Astrocyte (in vitro differentiated cells and primary cell): ENCODE measurements around the gene DGKG. TPM values are rescaled to one million over a fixed set of nuclear protein-coding genes. Genes with fewer than 3 reads are reported as not detected.
A peak's percentile ranks its signal among the peaks of the same experiment; 100 is the strongest.

Source experiments
- DNase-seq: peaks from one replicate; pipeline ENCODE4 v3.0.0-alpha.2; 2010; ENCODE audit warnings: low read depth
- FAIRE-seq: peaks from 2 replicates; lab custom pipeline; 2011; peaks lifted over from hg19 to GRCh38; lab: Jason Lieb, UNC
- H2AFZ ChIP-seq: 2 replicates; pipeline ENCODE4 v1.6.0; 2012; ENCODE audit warnings: low read depth, low read length, inconsistent platforms
- H3K27ac ChIP-seq: 2 replicates; pipeline ENCODE4 v1.5.1; 2011; ENCODE audit warnings: low read depth, low read length, inconsistent platforms
- H3K27me3 ChIP-seq: 2 replicates; pipeline ENCODE4 v1.6.0; 2011; ENCODE audit warnings: low read length, inconsistent platforms; ENCODE audit not compliant: insufficient read depth
- H3K36me3 ChIP-seq: 2 replicates; pipeline ENCODE4 v1.5.1; 2011; ENCODE audit warnings: low read length, inconsistent platforms; ENCODE audit not compliant: insufficient read depth
- H3K4me1 ChIP-seq: 2 replicates; pipeline ENCODE4 v1.5.1; 2011; ENCODE audit warnings: low read length, inconsistent platforms; ENCODE audit not compliant: insufficient read depth
- H3K4me2 ChIP-seq: 2 replicates; pipeline ENCODE4 v1.6.0; 2012; ENCODE audit warnings: low read length, inconsistent platforms
- H3K4me3 ChIP-seq: 2 replicates; pipeline ENCODE4 v1.5.1; 2011; ENCODE audit warnings: low read depth, mild to moderate bottlenecking, low read length, inconsistent platforms; ENCODE audit not compliant: insufficient read depth
- H3K79me2 ChIP-seq: 2 replicates; pipeline ENCODE4 v1.6.0; 2012; ENCODE audit warnings: mild to moderate bottlenecking, low read length, inconsistent platforms; ENCODE audit not compliant: insufficient read depth
- H3K9ac ChIP-seq: 2 replicates; pipeline ENCODE4 v1.6.0; 2012; ENCODE audit warnings: mild to moderate bottlenecking, low read length, inconsistent platforms
- H3K9me3 ChIP-seq: 2 replicates; pipeline ENCODE4 v1.5.1; 2012; ENCODE audit warnings: low read depth, mild to moderate bottlenecking, low read length, inconsistent platforms; ENCODE audit not compliant: insufficient read depth
- H4K20me1 ChIP-seq: 2 replicates; pipeline ENCODE4 v1.6.0; 2012; ENCODE audit warnings: low read length, inconsistent platforms; ENCODE audit not compliant: insufficient read depth
- H3K27ac Mint-ChIP-seq: one replicate; pipeline ENCODE4 v1.8.0; 2021; ENCODE audit warnings: mild to moderate bottlenecking, mixed read lengths; ENCODE audit not compliant: unreplicated experiment
- H3K27me3 Mint-ChIP-seq: one replicate; pipeline ENCODE4 v1.8.0; 2021; ENCODE audit warnings: low read depth, mixed read lengths; ENCODE audit not compliant: unreplicated experiment
- H3K36me3 Mint-ChIP-seq: one replicate; pipeline ENCODE4 v1.8.0; 2021; ENCODE audit warnings: low read depth, mixed read lengths; ENCODE audit not compliant: unreplicated experiment
- H3K4me1 Mint-ChIP-seq: one replicate; pipeline ENCODE4 v1.8.0; 2021; ENCODE audit warnings: low read depth, mixed read lengths; ENCODE audit not compliant: unreplicated experiment
- H3K4me3 Mint-ChIP-seq: one replicate; pipeline ENCODE4 v1.8.0; 2021; ENCODE audit warnings: mild to moderate bottlenecking, moderate library complexity, mixed read lengths; ENCODE audit not compliant: unreplicated experiment
- H3K9me3 Mint-ChIP-seq: one replicate; pipeline ENCODE4 v1.8.0; 2021; ENCODE audit warnings: mild to moderate bottlenecking, mixed read lengths; ENCODE audit not compliant: unreplicated experiment
- CTCF ChIP-seq: IDR thresholded peaks from 2 replicates; pipeline ENCODE4 v1.5.1; 2011; ENCODE audit warnings: low read depth, mild to moderate bottlenecking, inconsistent platforms, low read length, moderate library complexity; ENCODE audit not compliant: insufficient read depth
- EZH2 ChIP-seq: IDR thresholded peaks from 2 replicates; pipeline ENCODE4 v1.6.1; 2012; ENCODE audit warnings: mild to moderate bottlenecking, low read length, inconsistent platforms; ENCODE audit not compliant: insufficient read depth
- total RNA-seq: library from RNA; stranded (reverse); gene quantifications from 2 replicates; pipeline ENCODE4 v1.2.1, GENCODE V29; 2021

Gene DGKG
- total RNA-seq, 1 donor from 2014 or later: 0.64 TPM

- Histone ChIP-seq H3K4me2 (peak overlapping the region; percentile 79), H2AFZ (peak overlapping the region; percentile 73)
- no peaks in the 10 kb centered on the region for H3K9me3 Mint-ChIP-seq
Observed at GRCh38 chr3:186210852-186211500, 151.1 kb downstream of the DGKG start.

GRCh38 chr3:186209810-186210752, 152.0 kb downstream of the DGKG start:
- Histone ChIP-seq H4K20me1 (no peaks in the 10 kb centered on the region), H3K79me2 (no peaks in the 10 kb centered on the region), H3K4me2 (peak overlapping the region; percentile 79), H3K4me1 (peaks cover 13% of the 10 kb centered on the region), H3K27me3 (no peaks in the 10 kb centered on the region), H3K27ac (peak overlapping the region; percentile 40), H3K9me3 (no peaks in the 10 kb centered on the region), H2AFZ (peak overlapping the region; percentile 73), H3K36me3 (no peaks in the 10 kb centered on the region), H3K4me3 (no peak overlapping the region), H3K9ac (peak overlapping the region; percentile 30)
- DNase-seq (peak; percentile 77), FAIRE-seq (no peak)
- TF ChIP-seq CTCF (no peak), EZH2 (no peak)
- H3K9me3 Mint-ChIP-seq: no peaks in the 10 kb centered on the region
- H3K27ac Mint-ChIP-seq: peak overlapping the region; percentile 85
- no peak overlapping the region for H3K4me3 Mint-ChIP-seq
- peaks cover 16% of the 10 kb centered on the region for H3K27me3 Mint-ChIP-seq
- peaks cover 3% of the 10 kb centered on the region for H3K36me3 Mint-ChIP-seq
- peaks cover 22% of the 10 kb centered on the region for H3K4me1 Mint-ChIP-seq

More at GRCh38 chr3:186210852-186211500, 151.1 kb downstream of the DGKG start:
- Histone ChIP-seq H4K20me1 (no peaks in the 10 kb centered on the region), H3K4me3 (no peak overlapping the region), H3K9ac (no peak overlapping the region), H3K4me1 (peaks cover 13% of the 10 kb centered on the region), H3K36me3 (no peaks in the 10 kb centered on the region), H3K27ac (no peak overlapping the region), H3K27me3 (no peaks in the 10 kb centered on the region), H3K9me3 (no peaks in the 10 kb centered on the region), H3K79me2 (no peaks in the 10 kb centered on the region)
- H3K27me3 Mint-ChIP-seq: peaks cover 16% of the 10 kb centered on the region
- TF ChIP-seq CTCF: no peak
- no peak for TF ChIP-seq EZH2
- H3K4me3 Mint-ChIP-seq: peak overlapping the region; percentile 35
- FAIRE-seq: no peak
- no peak overlapping the region for H3K27ac Mint-ChIP-seq
- peaks cover 22% of the 10 kb centered on the region for H3K4me1 Mint-ChIP-seq
- peaks cover 3% of the 10 kb centered on the region for H3K36me3 Mint-ChIP-seq
- DNase-seq: no peak
